Fibroblast of gingiva (primary cell): ENCODE data around the gene NIN.

Experiments used
- DNase-seq: peaks from one replicate; pipeline ENCODE4 v3.0.0-alpha.2; 2011; ENCODE audit warnings: low read depth

The NIN gene

GRCh38 chr14:50763382-50764007 lies 67.5 kb downstream of the NIN start:
- DNase-seq, result peak; percentile 96

- DNase-seq, result no peak
These were observed 68.0 kb downstream of the NIN start for GRCh38 chr14:50762931-50763300.

DNA sequence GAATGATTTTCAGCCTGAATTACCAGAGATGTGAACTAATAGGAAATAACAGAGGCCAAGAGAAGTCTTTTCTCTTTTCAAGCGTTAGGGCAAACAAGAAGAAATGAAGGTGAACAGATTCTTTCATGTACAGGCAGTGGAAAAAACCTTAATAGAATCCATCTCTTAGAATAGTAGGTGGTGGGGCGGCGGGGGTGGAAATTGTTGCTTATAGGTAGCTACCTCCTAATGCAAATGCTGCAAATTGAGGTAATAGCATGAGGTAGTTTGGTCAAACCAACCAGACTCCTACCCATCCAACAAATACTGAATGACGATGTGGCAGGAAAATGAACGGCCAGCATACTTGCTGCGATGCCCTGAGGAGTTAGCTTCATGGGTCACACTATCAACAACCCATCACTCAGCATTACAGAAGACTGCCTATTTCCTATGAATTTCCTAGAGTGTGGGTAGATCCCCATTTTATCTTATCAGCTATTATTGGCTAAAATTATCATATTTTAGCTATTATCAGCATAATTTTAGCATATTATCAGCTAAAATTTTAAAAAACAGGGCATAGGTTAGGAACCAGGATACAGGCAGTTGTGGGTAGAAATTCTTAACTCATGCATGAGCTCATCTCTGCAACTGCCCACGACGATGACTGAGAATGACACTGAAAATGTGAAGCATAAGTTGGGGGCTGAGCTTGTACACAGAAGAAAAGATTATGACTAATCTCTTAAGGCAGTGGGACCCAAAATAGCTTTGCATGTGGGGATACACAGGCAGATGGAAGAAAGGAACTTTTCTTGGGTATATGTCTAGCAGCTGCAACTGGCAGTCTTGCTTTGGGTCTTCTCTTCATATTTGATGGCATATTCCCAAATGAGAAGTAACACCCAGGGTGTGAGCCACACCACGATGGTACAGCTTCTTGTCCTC lies 68.7 kb downstream of the NIN start:
- peak; percentile 60 for DNase-seq

DNA sequence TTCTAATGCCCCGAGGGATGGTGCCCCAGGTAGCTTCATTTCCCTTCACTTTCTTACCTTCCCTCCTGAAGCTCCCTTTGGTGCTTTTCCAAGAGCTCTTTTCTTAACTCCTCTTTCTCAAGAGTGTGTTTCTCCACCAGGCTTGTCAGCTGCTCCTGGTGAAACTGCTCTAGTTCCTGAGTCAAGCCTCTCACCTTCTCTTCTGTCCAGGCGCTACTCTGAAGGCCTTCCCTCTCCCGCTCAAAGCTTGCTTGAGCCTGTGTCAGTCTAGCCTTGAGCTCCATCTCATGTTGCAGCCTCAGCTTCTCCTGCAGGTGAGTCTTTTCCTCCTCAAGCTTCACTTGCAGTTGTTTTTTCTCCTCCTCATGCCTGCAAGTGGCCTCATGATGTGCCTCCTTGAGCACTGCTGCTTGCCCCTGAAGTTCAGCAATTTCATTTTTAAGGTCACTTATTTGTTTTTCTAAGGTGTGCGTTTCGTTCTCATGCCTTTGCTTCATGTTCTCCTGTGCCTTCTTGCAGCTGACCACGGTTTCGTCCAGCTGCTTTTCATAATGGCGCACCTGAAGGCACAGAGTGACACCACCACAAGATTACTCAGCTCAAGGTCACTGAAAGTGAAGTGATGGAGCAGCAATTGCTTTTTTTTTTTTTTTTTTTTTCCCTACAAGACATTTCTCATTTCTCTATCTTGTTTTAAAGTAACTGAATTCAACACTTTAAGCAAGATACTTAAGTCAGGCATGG lies 71.0 kb downstream of the NIN start:
- DNase-seq, result no peak

DNA sequence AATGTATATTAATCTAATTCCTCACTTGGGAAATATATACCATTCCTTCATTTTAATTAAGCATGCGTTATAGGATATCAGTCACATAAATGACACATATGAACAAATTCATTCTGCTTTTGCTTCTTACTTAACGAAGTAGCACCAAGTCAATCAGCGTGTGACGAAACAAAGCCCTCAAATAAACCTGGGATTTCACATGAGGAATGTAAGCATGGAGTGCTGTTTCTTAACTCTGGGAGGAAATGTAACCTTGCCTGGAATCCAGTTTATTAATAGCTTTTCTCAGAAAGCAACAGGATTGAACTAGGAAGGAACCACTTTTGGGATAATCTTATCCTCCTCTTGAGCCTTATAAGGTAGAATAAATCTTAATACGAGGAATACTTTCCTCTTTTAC lies 72.0 kb downstream of the NIN start:
- DNase-seq, result peak; percentile 82

DNA sequence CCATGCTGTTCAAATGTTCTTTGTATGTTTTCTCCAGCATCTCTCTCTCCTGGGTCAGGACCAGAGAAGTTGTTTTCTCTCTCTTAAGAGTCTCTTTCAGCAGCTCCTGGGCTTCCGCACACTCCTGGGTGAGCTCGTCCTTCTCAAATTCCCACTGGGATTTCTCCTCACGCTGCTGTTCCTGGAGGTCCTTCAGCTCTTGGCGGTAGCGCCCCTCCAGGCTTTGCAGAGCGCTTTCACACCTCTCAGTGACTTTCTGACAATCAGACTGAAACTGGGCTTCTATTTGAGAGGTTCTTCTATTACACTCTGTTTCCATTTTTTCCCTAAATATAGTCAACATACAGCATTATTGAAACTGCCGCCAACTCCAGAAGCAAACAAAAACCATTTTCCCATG lies 72.7 kb downstream of the NIN start:
- DNase-seq, result no peak

GRCh38 chr14:50757702-50758101 lies 73.3 kb downstream of the NIN start:
- no peak for DNase-seq

DNA sequence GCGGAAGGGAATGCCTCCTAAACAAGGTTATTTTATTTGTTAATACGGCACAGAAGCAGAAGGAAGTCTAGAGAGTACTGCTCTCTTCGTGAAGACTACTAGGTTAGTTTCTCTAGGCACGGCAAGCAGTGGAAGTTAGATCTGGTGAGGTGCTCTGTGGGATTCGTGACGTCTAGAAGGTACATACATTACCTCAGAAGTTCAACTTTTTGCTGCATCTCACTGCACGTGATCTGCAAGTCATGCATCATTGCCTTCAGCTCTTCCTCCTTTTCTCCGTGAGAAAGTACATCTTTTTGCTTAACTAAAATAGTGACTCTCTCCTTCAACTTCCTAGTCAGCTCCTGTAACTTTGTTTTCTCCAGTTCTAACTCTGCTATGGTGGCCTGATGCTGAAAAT lies 74.7 kb downstream of the NIN start:
- no peak for DNase-seq

DNA sequence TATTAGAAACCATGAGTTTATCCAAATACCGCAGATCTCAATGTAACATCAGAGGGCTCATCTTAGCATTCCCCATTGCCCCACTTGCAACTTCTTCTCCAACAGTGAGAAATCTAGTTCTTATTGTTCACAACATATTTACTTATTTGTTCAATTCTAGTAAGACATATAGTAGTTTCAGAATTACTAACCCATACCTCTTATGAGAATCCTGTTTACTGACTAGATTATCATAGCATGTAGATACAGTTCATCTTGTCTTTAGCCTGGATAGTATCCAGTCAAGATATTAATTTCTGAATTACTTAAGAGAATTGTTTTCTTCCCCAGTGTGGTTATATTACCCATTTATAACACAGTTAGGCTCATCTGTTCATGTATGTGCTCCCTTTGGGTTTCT lies 80.6 kb downstream of the NIN start:
- DNase-seq, result no peak

DNA sequence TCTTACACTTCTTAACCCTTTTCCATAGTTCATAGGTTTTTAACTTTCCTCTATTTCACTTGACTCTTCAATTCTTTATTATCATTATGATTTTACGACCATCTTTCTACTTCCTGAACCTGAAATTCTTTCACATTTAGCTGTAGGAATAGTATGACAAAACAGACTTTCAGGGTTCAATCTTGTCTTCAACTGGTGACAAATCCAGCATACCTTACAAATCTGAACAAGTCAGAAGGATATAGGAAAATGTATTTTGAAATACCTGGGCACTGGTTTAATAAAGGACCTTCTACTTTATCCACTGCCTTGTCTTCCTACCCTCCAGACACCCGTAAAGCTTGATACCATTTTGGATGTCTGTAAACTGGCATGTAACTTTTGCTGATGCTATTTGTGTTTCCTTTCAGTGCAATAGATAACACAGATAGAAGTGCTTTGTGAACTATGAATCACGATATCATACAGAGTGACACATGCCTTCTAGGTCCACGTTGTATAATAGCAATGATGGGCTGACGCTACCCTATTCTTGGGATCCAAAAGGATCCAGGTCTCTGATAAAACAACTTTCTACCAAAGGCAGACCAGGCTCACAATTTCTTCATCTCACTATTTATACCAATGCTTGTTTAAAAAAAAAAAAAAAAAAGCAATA lies 85.4 kb downstream of the NIN start:
- DNase-seq, result no peak

DNA sequence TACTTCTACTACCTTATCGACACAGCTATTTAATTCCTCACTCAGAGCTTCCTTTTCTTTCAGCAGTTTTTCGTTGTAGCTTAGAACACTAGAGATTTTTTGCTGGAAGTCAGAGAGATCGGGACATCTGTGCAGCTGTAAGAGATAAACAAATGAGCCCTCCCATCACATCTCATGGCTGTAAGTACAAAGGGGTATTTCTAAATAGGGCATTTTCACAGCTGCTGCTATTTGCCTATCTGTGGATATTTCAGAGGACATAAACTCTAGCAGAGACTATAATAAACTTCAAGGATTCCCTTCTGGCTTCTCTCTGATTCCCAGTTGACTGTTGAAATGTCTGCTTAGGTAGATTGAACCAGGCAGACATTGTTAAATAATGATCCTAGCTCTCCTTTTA lies 86.7 kb downstream of the NIN start:
- no peak for DNase-seq

DNA sequence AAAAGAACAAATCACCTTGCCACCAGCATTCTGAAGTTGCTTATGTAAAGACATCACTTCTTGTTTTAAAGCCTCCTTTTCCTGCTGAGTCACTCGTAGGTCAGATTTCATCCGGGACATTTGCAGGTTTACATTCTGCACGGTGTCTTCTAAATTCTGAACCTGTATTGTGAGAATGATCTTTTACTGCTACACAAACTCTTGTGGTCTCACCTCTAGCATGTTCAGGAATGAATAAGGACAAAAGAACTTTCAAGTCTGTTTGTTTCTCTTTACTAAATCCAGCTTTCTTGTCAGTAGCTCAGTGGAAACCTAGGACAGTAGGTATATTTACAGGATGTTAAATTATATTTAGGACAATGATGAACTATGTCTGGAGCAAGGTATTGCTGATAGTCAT lies 89.4 kb downstream of the NIN start:
- peak; percentile 30 for DNase-seq

- peak; percentile 70 for DNase-seq
These were observed 90.1 kb downstream of the NIN start for GRCh38 chr14:50740856-50741255.

DNA sequence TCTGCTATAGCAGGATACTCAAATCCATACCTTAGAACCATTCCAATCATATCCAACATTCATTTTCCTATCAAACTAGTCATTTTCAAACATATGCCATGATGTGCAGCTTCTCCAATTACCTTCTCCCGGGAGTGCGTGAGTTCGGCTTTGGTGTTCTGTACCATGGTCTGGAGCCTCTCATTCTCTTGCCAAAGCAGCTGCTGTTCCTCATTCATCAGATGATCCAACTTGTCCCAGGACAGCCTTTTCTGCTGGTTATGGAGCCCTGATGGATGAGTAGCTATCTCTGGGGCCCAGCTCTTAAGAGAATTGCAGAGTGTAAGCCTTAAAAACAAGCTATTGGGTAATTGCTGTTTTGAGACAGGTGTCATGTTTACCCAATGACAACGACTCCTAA lies 91.8 kb downstream of the NIN start:
- no peak for DNase-seq

- DNase-seq, result no peak
These were observed 94.0 kb downstream of the NIN start for GRCh38 chr14:50736932-50737419.

GRCh38 chr14:50734950-50735695 lies 95.8 kb downstream of the NIN start:
- no peak for DNase-seq

GRCh38 chr14:50733494-50733893 lies 97.5 kb downstream of the NIN start:
- DNase-seq, result peak; percentile 50

DNA sequence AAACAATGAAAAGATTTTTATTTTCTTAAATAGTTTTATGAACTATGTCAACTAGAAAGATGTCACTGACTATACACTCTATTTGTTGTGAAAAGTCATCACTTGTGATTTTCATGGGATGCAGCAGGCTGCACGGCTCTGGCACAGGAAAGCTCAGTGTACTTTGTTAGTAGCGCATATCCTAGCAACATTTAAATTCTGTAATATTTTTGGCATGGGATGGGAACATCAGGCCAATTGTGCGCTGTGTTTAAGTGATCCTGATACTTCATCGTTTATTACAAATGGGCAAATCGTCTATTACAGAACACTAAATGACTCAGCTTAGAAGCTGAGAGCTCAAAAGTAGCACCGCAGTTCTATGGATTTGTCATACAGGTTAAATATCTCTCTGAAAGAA lies 102.1 kb downstream of the NIN start:
- DNase-seq, result no peak

DNA sequence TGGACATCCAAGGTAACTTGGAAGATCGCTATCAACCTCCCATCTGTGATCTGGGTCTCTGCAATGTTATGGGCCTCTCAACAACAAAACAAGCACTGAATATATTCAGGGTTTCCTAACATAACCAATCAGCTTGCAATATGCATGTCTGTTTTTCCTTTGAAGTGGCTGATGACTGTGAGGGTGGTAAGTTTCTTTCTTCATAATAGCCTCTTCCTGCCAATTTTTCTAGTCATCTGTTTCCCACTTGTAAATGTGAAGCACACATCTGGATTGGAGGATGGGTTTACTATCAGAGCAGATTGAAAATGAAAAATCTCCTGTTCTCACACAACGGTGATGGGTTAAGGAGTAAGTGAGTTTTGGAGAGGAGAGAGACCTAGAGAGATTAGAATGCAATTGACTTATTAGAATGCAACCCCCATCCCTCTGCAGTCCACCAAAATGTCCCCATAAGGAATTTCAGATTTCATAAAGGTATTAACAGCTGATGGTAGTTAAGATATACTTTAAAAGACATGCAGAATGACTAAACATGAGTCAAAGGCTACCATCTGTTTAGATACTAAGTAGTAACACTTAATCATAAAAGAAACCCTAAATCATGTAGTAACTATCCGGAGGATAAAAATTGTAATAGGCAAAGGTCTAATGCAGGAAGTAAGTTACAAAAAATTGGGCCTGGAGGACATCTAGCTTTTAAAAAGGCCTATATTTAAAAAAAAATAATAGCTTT lies 104.4 kb downstream of the NIN start:
- peak; percentile 92 for DNase-seq

DNA sequence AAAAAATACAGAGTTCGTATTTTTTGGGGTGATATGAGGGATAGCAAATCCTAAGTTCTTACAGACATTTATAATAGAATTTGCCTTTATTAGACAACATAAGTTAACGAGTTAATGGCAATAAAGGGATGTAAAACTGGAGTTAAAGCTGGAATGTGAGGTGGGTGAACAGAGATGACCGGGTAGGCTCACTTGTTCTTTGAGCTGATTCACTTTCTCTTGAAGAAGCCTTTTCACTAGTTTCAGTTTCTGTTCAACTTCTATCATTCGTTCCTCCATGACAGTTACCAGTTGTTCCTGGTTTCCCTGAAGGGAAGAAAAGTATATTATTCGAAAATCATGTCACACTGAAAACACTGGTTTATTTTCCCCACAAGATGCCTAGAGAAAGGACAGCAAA lies 105.2 kb downstream of the NIN start:
- no peak for DNase-seq
